ENCODE measurements around the gene CC2D1B. TPM values are rescaled to one million over a fixed set of nuclear protein-coding genes. Genes with fewer than 3 reads are reported as not detected.

The CC2D1B gene
- total and polyA plus RNA-seq, 2 experiments from 2014 or later, result 5.7 to 13.1 TPM

- H3F3A ChIP-seq (replicated peaks; ENCODE audit: low read depth), result no peaks in the 10 kb centered on the region; the same call in 1 of the 2 replicates
- DNase-seq (ENCODE audit: low spot score) (peak; percentile 49), ATAC-seq (peak; percentile 14)
- H2AFZ ChIP-seq, result peak overlapping the region; percentile 92
- H3K36me3 ChIP-seq (ENCODE audit: insufficient read depth), result 0 out of 2 replicates have a peak, but pooled peaks cover 4% of the 10 kb centered on the region
- H3K27ac Mint-ChIP-seq, result peak overlapping the region; percentile 98
- peaks cover 22% of the 10 kb centered on the region; the same call in 2 of the 3 replicates for H3K4me1 Mint-ChIP-seq
- H3K79me2 ChIP-seq (replicated peaks; ENCODE audit: insufficient read depth), result peaks cover 11% of the 10 kb centered on the region; the same call in 1 of the 2 replicates
- 0 out of 2 replicates have a peak overlapping the region, but pooled peaks have one; percentile 32 for H3K27ac ChIP-seq (ENCODE audit: low read depth)
- no peaks in the 10 kb centered on the region for H3K9me2 ChIP-seq (ENCODE audit: insufficient read depth)
- peak overlapping the region; percentile 88 for H3K4me2 ChIP-seq
- peak overlapping the region; percentile 95 for H3K4me3 ChIP-seq
- H4K20me1 ChIP-seq (replicated peaks; ENCODE audit: insufficient read depth), result no peaks in the 10 kb centered on the region
- no peaks in the 10 kb centered on the region for H3K9me3 Mint-ChIP-seq
- peaks cover 27% of the 10 kb centered on the region for H3K36me3 Mint-ChIP-seq (ENCODE audit: low read depth)
- H3K27me3 ChIP-seq (ENCODE audit: insufficient read depth), result no peaks in the 10 kb centered on the region
- peaks cover 18% of the 10 kb centered on the region for H3K27me3 Mint-ChIP-seq (ENCODE audit: insufficient read depth, low read depth, poor library complexity)
- no peak for TF ChIP-seq JUNB (IDR thresholded peaks at IDR 0.05; ENCODE audit: unreplicated experiment)
- no peak for TF ChIP-seq ZNF114 (CRISPR knock-in tag; IDR thresholded peaks at IDR 0.05)
- TF ChIP-seq EZH2phosphoT487 (IDR thresholded peaks at IDR 0.05; ENCODE audit: unreplicated experiment), result no peak
- no peak for TF ChIP-seq ZNF331 (CRISPR knock-in tag; IDR thresholded peaks at IDR 0.05; ENCODE audit: low read depth)
- no peak for TF ChIP-seq STAT1 (IDR thresholded peaks at IDR 0.05; ENCODE audit: unreplicated experiment)
- TF ChIP-seq ETS1 (IDR thresholded peaks at IDR 0.05), result no peak
- TF ChIP-seq REST (IDR thresholded peaks at IDR 0.05; ENCODE audit: unreplicated experiment), result no peak
- TF ChIP-seq CREB1 (CRISPR knock-in tag; IDR thresholded peaks at IDR 0.05; ENCODE audit: low read depth), result no peak
- no peak for TF ChIP-seq POLR2AphosphoS5 (IDR thresholded peaks at IDR 0.05; ENCODE audit: low read depth)
- TF ChIP-seq CTCF (conservative IDR thresholded peaks at IDR 0.05; ENCODE audit: low read depth in 2 of 2), result no peak
- TF ChIP-seq EZH2 (IDR thresholded peaks at IDR 0.05; ENCODE audit: low read depth, unreplicated experiment), result no peak
- TF ChIP-seq ZNF462 (CRISPR knock-in tag; IDR thresholded peaks at IDR 0.05), result no peak
- no peak for TF ChIP-seq NANOG (IDR thresholded peaks at IDR 0.05; ENCODE audit: borderline replicate concordance)
- H3K4me1 ChIP-seq (ENCODE audit: insufficient read depth), result peaks cover 21% of the 10 kb centered on the region
- peak overlapping the region; percentile 96 for H3K4me3 Mint-ChIP-seq
Measured at GRCh38 chr1:52365071-52365745, 797 bp downstream of the CC2D1B start.
